IPS-11a (cell line): ENCODE results near the gene ZC3H14.

Experiments used
- H3K4me3 ChIP-seq: one replicate; pipeline ENCODE4 v1.5.1; 2013; ENCODE audit warnings: low read depth, low read length, control low read depth

Gene ZC3H14

GRCh38 chr14:88599761-88600439, 37.1 kb downstream of the ZC3H14 start:
- no peak overlapping the region for H3K4me3 ChIP-seq

GRCh38 chr14:88604212-88604611, 41.4 kb downstream of the ZC3H14 start:
- H3K4me3 ChIP-seq: no peak overlapping the region

- H3K4me3 ChIP-seq: no peak overlapping the region
Measured at GRCh38 chr14:88605594-88605993, 42.8 kb downstream of the ZC3H14 start.

GRCh38 chr14:88607829-88608228, 45.0 kb downstream of the ZC3H14 start:
- no peak overlapping the region for H3K4me3 ChIP-seq

GRCh38 chr14:88611878-88612277, 49.0 kb downstream of the ZC3H14 start:
- H3K4me3 ChIP-seq: no peak overlapping the region

- H3K4me3 ChIP-seq: no peak overlapping the region
Measured at GRCh38 chr14:88612981-88613380, 50.1 kb downstream of the ZC3H14 start.

- H3K4me3 ChIP-seq: no peak overlapping the region
Measured at GRCh38 chr14:88613552-88614010, 50.7 kb downstream of the ZC3H14 start.

- H3K4me3 ChIP-seq: no peak overlapping the region
Measured at GRCh38 chr14:88614218-88614907, 51.5 kb downstream of the ZC3H14 start.

GRCh38 chr14:88616697-88617096, 53.9 kb downstream of the ZC3H14 start:
- H3K4me3 ChIP-seq: no peak overlapping the region

GRCh38 chr14:88617479-88617878, 54.6 kb downstream of the ZC3H14 start:
- no peak overlapping the region for H3K4me3 ChIP-seq

- no peak overlapping the region for H3K4me3 ChIP-seq
Measured at GRCh38 chr14:88618476-88618875, 55.6 kb downstream of the ZC3H14 start.

- H3K4me3 ChIP-seq: no peak overlapping the region
Measured at GRCh38 chr14:88621100-88621499, 58.3 kb downstream of the ZC3H14 start.

- no peak overlapping the region for H3K4me3 ChIP-seq
Measured at GRCh38 chr14:88625671-88626070, 62.8 kb downstream of the ZC3H14 start.

GRCh38 chr14:88628033-88628432, 65.2 kb downstream of the ZC3H14 start:
- H3K4me3 ChIP-seq: no peak overlapping the region

- no peak overlapping the region for H3K4me3 ChIP-seq
Measured at GRCh38 chr14:88628462-88628861, 65.6 kb downstream of the ZC3H14 start.

- no peak overlapping the region for H3K4me3 ChIP-seq
Measured at GRCh38 chr14:88630565-88630964, 67.7 kb downstream of the ZC3H14 start.

GRCh38 chr14:88631091-88631490, 68.3 kb downstream of the ZC3H14 start:
- no peak overlapping the region for H3K4me3 ChIP-seq

GRCh38 chr14:88632512-88632911, 69.7 kb downstream of the ZC3H14 start:
- H3K4me3 ChIP-seq: no peak overlapping the region

GRCh38 chr14:88639221-88639620, 76.4 kb downstream of the ZC3H14 start:
- H3K4me3 ChIP-seq: no peak overlapping the region

GRCh38 chr14:88660056-88660455, 97.2 kb downstream of the ZC3H14 start:
- no peak overlapping the region for H3K4me3 ChIP-seq

- no peak overlapping the region for H3K4me3 ChIP-seq
Measured at GRCh38 chr14:88667555-88668273, 104.9 kb downstream of the ZC3H14 start.
